GM12874 (cell line): Measurements from ENCODE around the gene ALX4.

ENCODE experiments used
- TF ChIP-seq, protein P1 (sequence below): IDR thresholded peaks from 2 replicates; pipeline ENCODE4 v1.5.1; 2011; ENCODE audit warnings: low read depth, mild to moderate bottlenecking, control low read depth, low read length, moderate library complexity; ENCODE audit not compliant: insufficient read depth

Gene ALX4

GRCh38 chr11:44221456-44221855 lies 88.5 kb downstream of the ALX4 start:
- TF ChIP-seq, protein P1, sequence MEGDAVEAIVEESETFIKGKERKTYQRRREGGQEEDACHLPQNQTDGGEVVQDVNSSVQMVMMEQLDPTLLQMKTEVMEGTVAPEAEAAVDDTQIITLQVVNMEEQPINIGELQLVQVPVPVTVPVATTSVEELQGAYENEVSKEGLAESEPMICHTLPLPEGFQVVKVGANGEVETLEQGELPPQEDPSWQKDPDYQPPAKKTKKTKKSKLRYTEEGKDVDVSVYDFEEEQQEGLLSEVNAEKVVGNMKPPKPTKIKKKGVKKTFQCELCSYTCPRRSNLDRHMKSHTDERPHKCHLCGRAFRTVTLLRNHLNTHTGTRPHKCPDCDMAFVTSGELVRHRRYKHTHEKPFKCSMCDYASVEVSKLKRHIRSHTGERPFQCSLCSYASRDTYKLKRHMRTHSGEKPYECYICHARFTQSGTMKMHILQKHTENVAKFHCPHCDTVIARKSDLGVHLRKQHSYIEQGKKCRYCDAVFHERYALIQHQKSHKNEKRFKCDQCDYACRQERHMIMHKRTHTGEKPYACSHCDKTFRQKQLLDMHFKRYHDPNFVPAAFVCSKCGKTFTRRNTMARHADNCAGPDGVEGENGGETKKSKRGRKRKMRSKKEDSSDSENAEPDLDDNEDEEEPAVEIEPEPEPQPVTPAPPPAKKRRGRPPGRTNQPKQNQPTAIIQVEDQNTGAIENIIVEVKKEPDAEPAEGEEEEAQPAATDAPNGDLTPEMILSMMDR: no peak

- TF ChIP-seq, protein P1: no peak
These were observed 89.8 kb downstream of the ALX4 start for GRCh38 chr11:44219830-44220796.

GRCh38 chr11:44217432-44217831 lies 92.5 kb downstream of the ALX4 start:
- TF ChIP-seq, protein P1: no peak

DNA sequence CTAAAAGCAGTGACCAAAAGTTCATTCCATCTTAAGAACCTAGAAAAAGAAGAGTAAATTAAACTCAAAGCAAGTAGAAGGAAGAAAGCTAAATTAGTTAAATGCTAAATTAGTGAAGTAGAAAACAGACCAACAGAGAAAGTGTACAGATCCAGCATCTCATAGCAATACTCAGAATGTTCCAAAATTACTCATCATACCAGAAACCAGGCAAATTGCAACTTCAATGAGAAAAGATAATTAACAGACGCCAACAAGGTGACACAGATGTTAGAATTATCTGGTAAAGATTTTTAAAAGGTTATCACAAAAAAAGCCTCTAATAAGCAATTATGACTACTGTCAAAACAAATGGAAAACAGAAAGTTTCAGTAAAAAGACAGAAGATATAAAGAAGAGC lies 96.8 kb downstream of the ALX4 start:
- TF ChIP-seq, protein P1: no peak

DNA sequence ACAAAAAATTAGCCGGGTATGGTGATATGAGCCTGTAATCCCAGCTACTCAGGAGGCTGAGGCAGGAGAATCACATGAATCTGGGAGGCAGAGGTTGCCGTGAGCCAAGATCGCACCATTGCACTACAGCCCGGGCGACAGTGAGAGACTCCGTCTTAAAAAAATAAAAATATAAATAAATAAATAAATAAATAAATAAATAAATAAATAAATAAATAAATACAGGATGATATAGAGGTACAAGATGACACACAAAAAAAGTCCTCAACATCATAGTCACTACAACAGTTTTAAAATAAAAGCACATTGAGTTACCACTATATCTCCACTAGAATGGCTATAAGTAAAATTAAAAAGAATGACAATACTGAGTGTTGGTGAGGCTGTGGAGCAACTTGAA lies 97.8 kb downstream of the ALX4 start:
- TF ChIP-seq, protein P1: no peak
